GM12872 (cell line): ENCODE data around the gene HNF4A.

ENCODE experiments used
- TF ChIP-seq, protein P1 (sequence below): IDR thresholded peaks from 3 replicates; pipeline ENCODE4 v1.5.1; 2011; ENCODE audit warnings: low read depth, mild to moderate bottlenecking, low read length, moderate library complexity; ENCODE audit not compliant: insufficient read depth

HNF4A gene

DNA sequence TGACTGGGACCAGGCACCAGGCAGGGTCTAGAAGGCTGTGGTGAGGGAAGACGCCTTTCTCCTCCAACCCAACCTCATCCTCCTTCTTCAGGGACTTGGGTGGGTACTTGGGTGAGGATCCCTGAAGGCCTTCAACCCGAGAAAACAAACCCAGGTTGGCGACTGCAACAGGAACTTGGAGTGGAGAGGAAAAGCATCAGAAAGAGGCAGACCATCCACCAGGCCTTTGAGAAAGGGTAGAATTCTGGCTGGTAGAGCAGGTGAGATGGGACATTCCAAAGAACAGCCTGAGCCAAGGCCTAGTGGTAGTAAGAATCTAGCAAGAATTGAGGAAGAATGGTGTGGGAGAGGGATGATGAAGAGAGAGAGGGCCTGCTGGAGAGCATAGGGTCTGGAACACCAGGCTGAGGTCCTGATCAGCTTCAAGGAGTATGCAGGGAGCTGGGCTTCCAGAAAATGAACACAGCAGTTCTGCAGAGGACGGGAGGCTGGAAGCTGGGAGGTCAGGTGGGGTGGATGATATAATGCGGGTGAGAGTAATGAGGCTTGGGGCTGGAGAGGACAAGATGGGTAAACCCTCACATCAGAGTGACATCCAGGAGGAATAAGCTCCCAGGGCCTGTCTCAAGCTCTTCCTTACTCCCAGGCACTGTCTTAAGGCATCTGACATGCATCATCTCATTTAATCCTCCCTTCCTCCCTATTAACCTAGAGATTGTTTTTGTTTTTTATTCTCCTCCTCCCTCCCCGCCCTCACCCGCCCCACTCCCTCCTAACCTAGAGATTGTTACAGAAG, 75.0 kb downstream of the HNF4A start:
- TF ChIP-seq, protein P1, sequence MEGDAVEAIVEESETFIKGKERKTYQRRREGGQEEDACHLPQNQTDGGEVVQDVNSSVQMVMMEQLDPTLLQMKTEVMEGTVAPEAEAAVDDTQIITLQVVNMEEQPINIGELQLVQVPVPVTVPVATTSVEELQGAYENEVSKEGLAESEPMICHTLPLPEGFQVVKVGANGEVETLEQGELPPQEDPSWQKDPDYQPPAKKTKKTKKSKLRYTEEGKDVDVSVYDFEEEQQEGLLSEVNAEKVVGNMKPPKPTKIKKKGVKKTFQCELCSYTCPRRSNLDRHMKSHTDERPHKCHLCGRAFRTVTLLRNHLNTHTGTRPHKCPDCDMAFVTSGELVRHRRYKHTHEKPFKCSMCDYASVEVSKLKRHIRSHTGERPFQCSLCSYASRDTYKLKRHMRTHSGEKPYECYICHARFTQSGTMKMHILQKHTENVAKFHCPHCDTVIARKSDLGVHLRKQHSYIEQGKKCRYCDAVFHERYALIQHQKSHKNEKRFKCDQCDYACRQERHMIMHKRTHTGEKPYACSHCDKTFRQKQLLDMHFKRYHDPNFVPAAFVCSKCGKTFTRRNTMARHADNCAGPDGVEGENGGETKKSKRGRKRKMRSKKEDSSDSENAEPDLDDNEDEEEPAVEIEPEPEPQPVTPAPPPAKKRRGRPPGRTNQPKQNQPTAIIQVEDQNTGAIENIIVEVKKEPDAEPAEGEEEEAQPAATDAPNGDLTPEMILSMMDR, result no peak

DNA sequence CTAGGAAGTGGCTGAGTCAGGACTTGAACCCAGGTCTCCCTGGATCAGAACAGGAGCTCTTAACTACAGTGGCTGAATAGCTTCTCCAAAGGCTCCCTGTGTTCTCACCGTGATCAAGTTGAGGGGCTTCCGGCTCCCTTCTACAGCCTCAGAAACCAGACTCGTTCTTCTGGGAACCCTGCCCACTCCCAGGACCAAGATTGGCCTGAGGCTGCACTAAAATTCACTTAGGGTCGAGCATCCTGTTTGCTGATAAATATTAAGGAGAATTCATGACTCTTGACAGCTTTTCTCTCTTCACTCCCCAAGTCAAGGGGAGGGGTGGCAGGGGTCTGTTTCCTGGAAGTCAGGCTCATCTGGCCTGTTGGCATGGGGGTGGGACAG, 75.6 kb downstream of the HNF4A start:
- TF ChIP-seq, protein P1, result no peak

DNA sequence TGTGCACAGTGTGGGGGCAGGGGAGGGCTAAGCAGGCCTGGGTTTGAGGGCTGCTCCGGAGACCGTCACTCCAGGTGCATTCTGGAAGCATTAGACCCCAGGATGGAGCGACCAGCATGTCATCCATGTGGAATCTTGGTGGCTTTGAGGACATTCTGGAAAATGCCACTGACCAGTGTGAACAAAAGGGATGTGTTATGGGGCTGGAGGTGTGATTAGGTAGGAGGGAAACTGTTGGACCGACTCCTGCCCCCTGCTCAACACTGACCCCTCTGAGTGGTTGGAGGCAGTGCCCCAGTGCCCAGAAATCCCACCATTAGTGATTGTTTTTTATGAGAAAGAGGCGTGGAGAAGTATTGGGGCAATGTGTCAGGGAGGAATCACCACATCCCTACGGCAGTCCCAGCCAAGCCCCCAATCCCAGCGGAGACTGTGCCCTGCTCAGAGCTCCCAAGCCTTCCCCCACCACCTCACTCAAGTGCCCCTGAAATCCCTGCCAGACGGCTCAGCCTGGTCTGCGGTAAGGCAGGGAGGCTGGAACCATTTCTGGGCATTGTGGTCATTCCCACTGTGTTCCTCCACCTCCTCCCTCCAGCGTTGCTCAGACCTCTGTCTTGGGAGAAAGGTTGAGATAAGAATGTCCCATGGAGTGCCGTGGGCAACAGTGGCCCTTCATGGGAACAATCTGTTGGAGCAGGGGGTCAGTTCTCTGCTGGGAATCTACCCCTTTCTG, 76.2 kb downstream of the HNF4A start:
- TF ChIP-seq, protein P1, result 0 out of 3 replicates have a peak, but pooled peaks have one; percentile 4

DNA sequence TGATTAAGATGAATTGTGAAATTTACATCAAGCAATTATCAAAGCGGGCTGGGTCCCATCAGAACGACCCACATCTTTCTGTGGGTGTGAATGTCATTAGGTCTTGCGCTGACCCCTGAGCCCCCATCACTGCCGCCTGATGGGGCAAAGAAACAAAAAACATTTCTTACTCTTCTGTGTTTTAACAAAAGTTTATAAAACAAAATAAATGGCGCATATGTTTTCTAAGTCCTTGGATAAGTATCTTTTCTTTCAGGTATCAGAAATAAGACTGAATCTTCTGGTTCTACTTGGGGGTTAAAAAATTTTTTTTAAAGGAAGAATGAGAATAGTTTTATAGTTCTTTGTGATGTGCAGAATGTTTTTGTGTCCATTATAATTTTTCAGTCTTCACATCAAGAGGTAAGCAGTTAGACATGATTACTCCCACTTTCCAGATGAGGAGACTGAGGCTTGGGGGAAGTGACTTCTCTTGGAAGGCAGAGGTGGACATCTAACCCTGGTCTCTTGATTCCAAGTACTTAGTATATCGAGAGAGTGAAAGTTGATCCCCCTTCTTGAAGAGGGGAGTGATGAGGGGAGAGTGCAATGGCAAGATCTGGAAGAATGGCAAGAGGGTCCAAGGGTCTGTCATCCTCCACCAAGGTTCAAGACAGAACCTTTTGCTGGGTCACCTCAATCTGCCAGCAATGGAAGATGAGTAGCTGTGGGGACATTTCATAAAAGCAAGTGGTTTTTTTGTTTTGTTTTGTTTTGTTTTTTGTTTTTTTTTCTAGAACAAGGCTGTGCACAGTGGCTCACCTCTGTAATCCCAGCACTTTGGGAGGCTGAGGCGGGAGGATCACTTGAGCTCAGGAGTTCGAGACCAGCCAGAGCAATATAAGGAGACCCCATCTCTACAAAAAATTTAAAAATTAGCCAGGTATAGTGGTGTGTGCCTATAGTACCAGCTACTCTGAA, 77.4 kb downstream of the HNF4A start:
- TF ChIP-seq, protein P1, result no peak

DNA sequence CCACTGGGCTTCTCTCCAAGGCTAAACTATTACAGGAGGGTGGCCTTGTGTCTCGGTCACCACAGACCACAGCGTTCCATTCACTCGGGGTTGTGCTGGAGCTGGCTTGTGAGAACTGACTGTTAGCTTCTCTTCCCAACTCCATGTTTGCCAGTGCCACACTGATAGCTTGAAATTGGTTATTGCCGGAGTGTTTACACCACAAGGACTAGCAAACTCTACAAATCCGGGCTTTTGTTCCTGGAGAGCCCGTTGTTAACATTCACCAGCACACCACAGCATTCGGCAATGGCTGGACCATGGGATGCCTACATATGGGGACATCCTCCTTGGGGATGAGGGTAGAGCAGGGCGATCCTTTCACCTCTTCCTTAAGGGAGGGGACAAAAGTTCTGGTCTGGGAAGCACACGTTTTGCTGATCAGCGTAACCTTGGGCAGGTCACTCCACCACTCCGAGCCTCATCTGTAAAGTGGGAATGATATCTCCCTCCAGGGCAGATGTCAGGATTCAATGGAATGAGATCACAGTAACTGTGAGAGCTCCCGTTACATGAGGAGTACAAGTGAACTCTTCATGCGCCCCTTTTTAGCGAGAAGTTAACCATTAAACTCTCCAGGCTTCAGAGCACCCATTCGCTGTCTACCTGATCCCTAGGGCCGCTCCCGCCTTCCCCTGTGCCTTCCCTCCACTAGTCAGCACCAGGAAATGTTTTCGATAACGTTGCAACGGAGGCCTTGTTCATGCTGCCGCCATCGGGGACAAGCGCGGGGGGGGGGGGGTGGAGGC, 78.4 kb downstream of the HNF4A start:
- TF ChIP-seq, protein P1, result no peak

DNA sequence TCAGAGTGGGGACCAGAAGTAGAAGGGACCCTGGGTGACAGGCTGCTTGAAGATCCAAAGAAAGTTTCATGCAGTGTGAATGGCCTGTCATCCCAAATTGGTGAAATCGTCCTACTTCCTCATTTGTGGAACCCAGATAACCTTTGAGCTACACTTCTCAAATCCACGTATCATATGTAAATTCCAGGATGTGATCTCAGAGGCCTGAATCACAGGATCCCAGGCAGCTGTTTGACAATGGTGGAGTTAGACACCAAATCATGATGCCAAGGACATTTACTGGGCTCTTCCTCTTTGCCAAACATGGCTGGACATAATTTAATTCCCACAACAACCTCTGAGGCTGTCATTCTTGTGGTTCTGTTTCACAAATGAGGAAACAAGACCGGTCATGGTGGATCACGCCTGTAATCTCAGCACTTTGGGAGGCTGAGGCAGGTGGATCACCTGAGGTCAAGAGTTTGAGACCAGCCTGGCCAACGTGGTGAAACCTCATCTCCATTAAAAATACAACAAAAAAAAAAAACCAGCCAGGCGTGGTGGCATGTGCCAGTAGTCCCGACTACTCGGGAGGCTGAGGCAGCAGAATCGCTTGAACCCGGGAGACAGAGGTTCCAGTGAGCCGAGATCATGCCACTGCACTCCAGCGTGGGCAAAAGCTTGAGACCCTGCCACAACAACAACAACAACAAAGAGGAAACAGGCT, 80.3 kb downstream of the HNF4A start:
- TF ChIP-seq, protein P1, result no peak
